DND-41 (cell line): Measurements from ENCODE around the gene FAM180A.

ENCODE experiments used
- ATAC-seq: fragments of 200-7000 bp; cut with Tn5 transposase; 3 replicates; pipeline ENCODE4 v1.9.1; 2021; ENCODE audit warnings: low read depth; ENCODE audit not compliant: insufficient read depth
- DNase-seq: peaks from one replicate; pipeline ENCODE4 v3.0.0-alpha.2; 2020
- H2AFZ ChIP-seq: 2 replicates; pipeline ENCODE4 v1.6.0; 2012; ENCODE audit warnings: low read depth, low read length
- H3K27ac ChIP-seq: 2 replicates; pipeline ENCODE4 v1.5.1; 2012; ENCODE audit warnings: low read length, inconsistent platforms
- H3K27me3 ChIP-seq: fragments of 200-600 bp; sonication (generic); 2 replicates; pipeline ENCODE4 v1.6.0; 2012; ENCODE audit warnings: low read length, mild to moderate bottlenecking, inconsistent platforms; ENCODE audit not compliant: insufficient read depth, poor library complexity
- H3K36me3 ChIP-seq: 2 replicates; pipeline ENCODE4 v1.5.1; 2012; ENCODE audit warnings: low read length, inconsistent platforms; ENCODE audit not compliant: insufficient read depth
- H3K4me1 ChIP-seq: 2 replicates; pipeline ENCODE4 v1.5.1; 2012; ENCODE audit warnings: mild to moderate bottlenecking, low read length; ENCODE audit not compliant: insufficient read depth
- H3K4me2 ChIP-seq: 2 replicates; pipeline ENCODE4 v1.6.0; 2012; ENCODE audit warnings: mild to moderate bottlenecking, moderate library complexity, low read length, inconsistent platforms; ENCODE audit not compliant: insufficient read depth
- H3K4me3 ChIP-seq, 2 experiments: fragments of 200-600 bp in 1 of 2; shearing (Covaris generic) in 1 of 2; 2 replicates each; pipeline ENCODE4 v1.5.1; 2012 to 2016; ENCODE audit warnings: inconsistent platforms in 2 of 2, low read length in 2 of 2, mild to moderate bottlenecking in 2 of 2, low read depth in 1 of 2, moderate library complexity in 1 of 2
- H3K79me2 ChIP-seq: 2 replicates; pipeline ENCODE4 v1.6.0; 2012; ENCODE audit warnings: low read length, inconsistent platforms; ENCODE audit not compliant: insufficient read depth
- H3K9ac ChIP-seq: 2 replicates; pipeline ENCODE4 v1.6.0; 2012; ENCODE audit warnings: low read depth, mild to moderate bottlenecking, inconsistent platforms, low read length, moderate library complexity
- H3K9me3 ChIP-seq: 2 replicates; pipeline ENCODE4 v1.5.1; 2012; ENCODE audit warnings: low read length, moderate library complexity, mild to moderate bottlenecking, inconsistent platforms; ENCODE audit not compliant: insufficient read depth, severe bottlenecking
- H4K20me1 ChIP-seq: 2 replicates; pipeline ENCODE4 v1.6.0; 2012; ENCODE audit warnings: low read length; ENCODE audit not compliant: insufficient read depth
- CTCF ChIP-seq: IDR thresholded peaks from 2 replicates; pipeline ENCODE4 v1.5.1; 2012; ENCODE audit warnings: borderline replicate concordance, low read length, moderate library complexity, mild to moderate bottlenecking; ENCODE audit not compliant: poor library complexity, severe bottlenecking; ENCODE audit errors: extremely low read depth
- EZH2 ChIP-seq: IDR thresholded peaks from 3 replicates; pipeline ENCODE4 v1.6.1; 2012; ENCODE audit warnings: borderline replicate concordance, low read depth, mild to moderate bottlenecking, moderate library complexity, low read length, inconsistent platforms; ENCODE audit not compliant: severe bottlenecking

FAM180A gene

GRCh38 chr7:135773464-135773863 lies 24.9 kb upstream of the FAM180A start:
- no peak overlapping the region; the same call in 1 of the 2 replicates for H3K27ac ChIP-seq
- H3K4me2 ChIP-seq: no peak overlapping the region
- ATAC-seq: no peak
- H4K20me1 ChIP-seq: no peaks in the 10 kb centered on the region
- H3K79me2 ChIP-seq: no peaks in the 10 kb centered on the region
- H3K4me3 ChIP-seq: no peak overlapping the region
- no peak overlapping the region for H2AFZ ChIP-seq
- H3K27me3 ChIP-seq: peaks cover 2% of the 10 kb centered on the region
- H3K9ac ChIP-seq: no peak overlapping the region
- DNase-seq: no peak
- no peaks in the 10 kb centered on the region for H3K9me3 ChIP-seq
- peaks cover 31% of the 10 kb centered on the region for H3K4me1 ChIP-seq
- TF ChIP-seq CTCF (no peak), EZH2 (no peak)
- H3K36me3 ChIP-seq: no peaks in the 10 kb centered on the region

GRCh38 chr7:135772639-135773222 lies 24.1 kb upstream of the FAM180A start:
- H3K4me2 ChIP-seq: no peak overlapping the region
- H4K20me1 ChIP-seq: no peaks in the 10 kb centered on the region
- peaks cover 31% of the 10 kb centered on the region for H3K4me1 ChIP-seq
- H3K9ac ChIP-seq: no peak overlapping the region
- peak overlapping the region; percentile 74 for H3K27ac ChIP-seq
- H3K79me2 ChIP-seq: no peaks in the 10 kb centered on the region
- H3K36me3 ChIP-seq: no peaks in the 10 kb centered on the region
- no peaks in the 10 kb centered on the region for H3K27me3 ChIP-seq
- no peaks in the 10 kb centered on the region for H3K9me3 ChIP-seq
- H2AFZ ChIP-seq: peak overlapping the region; percentile 63
- peak; percentile 47 for ATAC-seq
- peak; percentile 39 for DNase-seq
- H3K4me3 ChIP-seq: no peak overlapping the region
- TF ChIP-seq EZH2 (no peak), CTCF (no peak)

GRCh38 chr7:135771961-135772638 lies 23.5 kb upstream of the FAM180A start:
- peak overlapping the region; percentile 17; the same call in 1 of the 2 replicates for H3K9ac ChIP-seq
- H3K27me3 ChIP-seq: no peaks in the 10 kb centered on the region
- no peaks in the 10 kb centered on the region for H3K9me3 ChIP-seq
- no peak overlapping the region for H3K4me3 ChIP-seq
- ATAC-seq (peak; percentile 92), DNase-seq (peak; percentile 75)
- no peak overlapping the region for H3K4me2 ChIP-seq
- H4K20me1 ChIP-seq: no peaks in the 10 kb centered on the region
- peak overlapping the region; percentile 63 for H2AFZ ChIP-seq
- H3K27ac ChIP-seq: peak overlapping the region; percentile 74
- TF ChIP-seq CTCF: peak; percentile 10
- TF ChIP-seq EZH2: no peak
- H3K4me1 ChIP-seq: peaks cover 31% of the 10 kb centered on the region
- H3K79me2 ChIP-seq: no peaks in the 10 kb centered on the region
- no peaks in the 10 kb centered on the region for H3K36me3 ChIP-seq
